Jurkat, Clone E6-1 (cell line): ENCODE results near the gene FILIP1.
A peak's percentile ranks its signal among the peaks of the same experiment; 100 is the strongest.

ENCODE experiments used
- DNase-seq: peaks from one replicate; pipeline ENCODE4 v3.0.0-alpha.2; 2011; ENCODE audit warnings: low read depth, low spot score
- H3K4me3 ChIP-seq: 2 replicates; pipeline ENCODE4 v1.5.1; 2011; ENCODE audit warnings: mild to moderate bottlenecking, low read length, control low read depth, moderate library complexity

The FILIP1 gene

GRCh38 chr6:75317503-75318206, 175.9 kb downstream of the FILIP1 start:
- DNase-seq, result no peak
- H3K4me3 ChIP-seq, result no peak overlapping the region

- H3K4me3 ChIP-seq, result no peak overlapping the region
- no peak for DNase-seq
Measured at GRCh38 chr6:75315978-75316377, 177.6 kb downstream of the FILIP1 start.

GRCh38 chr6:75308250-75308988, 185.2 kb downstream of the FILIP1 start:
- DNase-seq, result no peak
- no peak overlapping the region for H3K4me3 ChIP-seq

- DNase-seq, result peak; percentile 60
- no peak overlapping the region for H3K4me3 ChIP-seq
Measured at GRCh38 chr6:75307364-75308004, 186.1 kb downstream of the FILIP1 start.

- no peak overlapping the region for H3K4me3 ChIP-seq
- DNase-seq, result peak; percentile 44
Measured at GRCh38 chr6:75306064-75306463, 187.5 kb downstream of the FILIP1 start.

GRCh38 chr6:75305573-75305972, 188.0 kb downstream of the FILIP1 start:
- DNase-seq, result no peak
- H3K4me3 ChIP-seq, result no peak overlapping the region

GRCh38 chr6:75302280-75302679, 191.3 kb downstream of the FILIP1 start:
- DNase-seq, result no peak
- H3K4me3 ChIP-seq, result no peak overlapping the region

- H3K4me3 ChIP-seq, result no peak overlapping the region
Measured at GRCh38 chr6:75301537-75301936, 192.1 kb downstream of the FILIP1 start.

GRCh38 chr6:75301088-75301487, 192.5 kb downstream of the FILIP1 start:
- DNase-seq, result no peak
- no peak overlapping the region for H3K4me3 ChIP-seq

More at GRCh38 chr6:75301537-75301936, 192.1 kb downstream of the FILIP1 start:
- no peak for DNase-seq

- DNase-seq, result no peak
- no peak overlapping the region for H3K4me3 ChIP-seq
Measured at GRCh38 chr6:75300531-75300855, 193.1 kb downstream of the FILIP1 start.

GRCh38 chr6:75299801-75300530, 193.6 kb downstream of the FILIP1 start:
- no peak overlapping the region for H3K4me3 ChIP-seq

GRCh38 chr6:75296811-75297779, 196.5 kb downstream of the FILIP1 start:
- H3K4me3 ChIP-seq, result no peak overlapping the region
- peak; percentile 71 for DNase-seq

More at GRCh38 chr6:75299801-75300530, 193.6 kb downstream of the FILIP1 start:
- DNase-seq, result no peak

- no peak for DNase-seq
- H3K4me3 ChIP-seq, result no peak overlapping the region
Measured at GRCh38 chr6:75292555-75292954, 201.0 kb downstream of the FILIP1 start.

- no peak for DNase-seq
- no peak overlapping the region for H3K4me3 ChIP-seq
Measured at GRCh38 chr6:75291744-75292143, 201.9 kb downstream of the FILIP1 start.

GRCh38 chr6:75291331-75291730, 202.3 kb downstream of the FILIP1 start:
- no peak for DNase-seq

GRCh38 chr6:75290136-75290945, 203.3 kb downstream of the FILIP1 start:
- no peak overlapping the region for H3K4me3 ChIP-seq
- no peak for DNase-seq

More at GRCh38 chr6:75291331-75291730, 202.3 kb downstream of the FILIP1 start:
- no peak overlapping the region for H3K4me3 ChIP-seq

GRCh38 chr6:75288023-75288422, 205.6 kb downstream of the FILIP1 start:
- H3K4me3 ChIP-seq, result no peak overlapping the region
- no peak for DNase-seq

GRCh38 chr6:75287424-75287823, 206.2 kb downstream of the FILIP1 start:
- H3K4me3 ChIP-seq, result no peak overlapping the region
- no peak for DNase-seq
